ENCODE measurements around the gene ALDH8A1.

GRCh38 chr6:134936476-134936875, 13.4 kb downstream of the ALDH8A1 start:
- no peak for TF ChIP-seq JUN (IDR thresholded peaks at IDR 0.05; ENCODE audit: low read depth, low read length)
- no peak for TF ChIP-seq CTCF (IDR thresholded peaks at IDR 0.05; ENCODE audit: control extremely low read depth in 1 of 3, insufficient read depth in 1 of 3, low read depth in 1 of 3, low read length in 3 of 3)
- TF ChIP-seq TCF12 (IDR thresholded peaks at IDR 0.05; ENCODE audit: low read depth, low read length): no peak
- TF ChIP-seq, protein P1, sequence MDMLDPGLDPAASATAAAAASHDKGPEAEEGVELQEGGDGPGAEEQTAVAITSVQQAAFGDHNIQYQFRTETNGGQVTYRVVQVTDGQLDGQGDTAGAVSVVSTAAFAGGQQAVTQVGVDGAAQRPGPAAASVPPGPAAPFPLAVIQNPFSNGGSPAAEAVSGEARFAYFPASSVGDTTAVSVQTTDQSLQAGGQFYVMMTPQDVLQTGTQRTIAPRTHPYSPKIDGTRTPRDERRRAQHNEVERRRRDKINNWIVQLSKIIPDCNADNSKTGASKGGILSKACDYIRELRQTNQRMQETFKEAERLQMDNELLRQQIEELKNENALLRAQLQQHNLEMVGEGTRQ (IDR thresholded peaks at IDR 0.05; ENCODE audit: low read length): no peak
- TF ChIP-seq EZH2 (IDR thresholded peaks at IDR 0.05; ENCODE audit: low read depth, low read length, severe bottlenecking): no peak
- TF ChIP-seq SIN3A (conservative IDR thresholded peaks at IDR 0.05 in 1 of 2, IDR thresholded peaks at IDR 0.05 in 1 of 2; ENCODE audit: low read depth in 1 of 2, low read length in 2 of 2): no peak
